IMR-90 (cell line): ENCODE results near the gene ENO3. TPM values are rescaled to one million over a fixed set of nuclear protein-coding genes. Genes with fewer than 3 reads are reported as not detected.

Experiments used
- ATAC-seq: fragments of 200-7000 bp; cut with Tn5 transposase; 2 replicates; pipeline ENCODE4 v1.9.1; 2020; ENCODE audit warnings: low read depth, mild to moderate bottlenecking, moderate library complexity
- BruUV-seq: library from RNA; stranded (reverse); fragments of 400-500 nt; replicated peaks from 2 replicates; lab custom pipeline; 2021; lab: Mats Ljungman, UMichigan
- CTCF ChIA-PET: fragments of 300-600 bp; formaldehyde crosslinking; extraction: SDS; loops from one replicate; lab custom pipeline; 2021; ENCODE audit warnings: antibody characterized with exemption; lab: Yijun Ruan, JAX
- POLR2A ChIA-PET: fragments of 300-600 bp; sonication (Branson Sonifier 250); formaldehyde crosslinking; loops from one replicate; lab custom pipeline; 2022; ENCODE audit warnings: antibody characterized with exemption; ENCODE audit not compliant: unreplicated experiment; lab: Charles Lee
- DNase-seq: peaks from one replicate; pipeline ENCODE4 v3.0.0; 2013
- H2AFZ ChIP-seq: replicated peaks from 2 replicates; pipeline ENCODE3; 2013; ENCODE audit warnings: low read length, mild to moderate bottlenecking; ENCODE audit not compliant: poor library complexity
- H2AK5ac ChIP-seq: 2 replicates; pipeline ENCODE4 v1.6.1; 2013; ENCODE audit warnings: low read depth, low read length, inconsistent platforms
- H2AK9ac ChIP-seq: replicated peaks from 2 replicates; pipeline ENCODE3; 2013; ENCODE audit warnings: mild to moderate bottlenecking, low read depth, low read length, moderate library complexity; ENCODE audit not compliant: poor library complexity
- H2BK120ac ChIP-seq: 2 replicates; pipeline ENCODE4 v1.6.1; 2013; ENCODE audit warnings: low read depth, low read length, inconsistent platforms
- H2BK15ac ChIP-seq: 3 replicates; pipeline ENCODE4 v1.6.1; 2013; ENCODE audit warnings: low read depth, low read length, inconsistent platforms
- H2BK20ac ChIP-seq: 2 replicates; pipeline ENCODE4 v1.6.1; 2013; ENCODE audit warnings: low read depth, mild to moderate bottlenecking, inconsistent platforms, low read length, moderate library complexity
- H2BK5ac ChIP-seq: 2 replicates; pipeline ENCODE4 v1.6.1; 2013; ENCODE audit warnings: mild to moderate bottlenecking, low read depth, low read length, inconsistent platforms; ENCODE audit not compliant: poor library complexity, severe bottlenecking
- H3K14ac ChIP-seq: replicated peaks from 2 replicates; pipeline ENCODE4 v1.6.1; 2013; ENCODE audit warnings: low read depth, low read length, inconsistent platforms
- H3K18ac ChIP-seq: 2 replicates; pipeline ENCODE4 v1.6.1; 2013; ENCODE audit warnings: low read depth, low read length, control low read depth
- H3K23ac ChIP-seq: 2 replicates; pipeline ENCODE4 v1.6.1; 2013; ENCODE audit warnings: low read depth, low read length, inconsistent platforms
- H3K27ac ChIP-seq: 2 replicates; pipeline ENCODE4 v1.5.1; 2013; ENCODE audit warnings: mild to moderate bottlenecking, control low read depth, low read length; ENCODE audit not compliant: insufficient read depth
- H3K27me3 ChIP-seq: 2 replicates; pipeline ENCODE4 v1.6.1; 2013; ENCODE audit warnings: low read length; ENCODE audit not compliant: control insufficient read depth, insufficient read depth
- H3K36me3 ChIP-seq: 2 replicates; pipeline ENCODE4 v1.6.1; 2013; ENCODE audit warnings: low read length, mixed read lengths; ENCODE audit not compliant: control insufficient read depth, insufficient read depth
- H3K4ac ChIP-seq: 2 replicates; pipeline ENCODE4 v1.6.1; 2013; ENCODE audit warnings: low read depth, low read length, inconsistent platforms
- H3K4me1 ChIP-seq: 2 replicates; pipeline ENCODE4 v1.6.1; 2013; ENCODE audit warnings: low read length, mixed read lengths; ENCODE audit not compliant: control insufficient read depth, insufficient read depth
- H3K4me2 ChIP-seq: 2 replicates; pipeline ENCODE4 v1.6.1; 2013; ENCODE audit warnings: low read depth, mild to moderate bottlenecking, control low read depth, low read length, moderate library complexity
- H3K4me3 ChIP-seq: 2 replicates; pipeline ENCODE4 v1.5.1; 2013; ENCODE audit warnings: low read depth, mild to moderate bottlenecking, control low read depth, low read length, moderate library complexity; ENCODE audit not compliant: insufficient read depth
- H3K56ac ChIP-seq: 2 replicates; pipeline ENCODE4 v1.6.1; 2013; ENCODE audit warnings: low read length, inconsistent platforms; ENCODE audit not compliant: insufficient read depth; ENCODE audit errors: extremely low read depth
- H3K79me1 ChIP-seq, 2 experiments: 2 replicates each; pipeline ENCODE4 v1.6.1; 2013; ENCODE audit warnings: low read length in 2 of 2, inconsistent platforms in 1 of 2, low read depth in 1 of 2
- H3K9ac ChIP-seq: 2 replicates; pipeline ENCODE4 v1.6.1; 2013; ENCODE audit warnings: low read depth, low read length, control low read depth
- H3K9me1 ChIP-seq: 2 replicates; pipeline ENCODE4 v1.6.1; 2013; ENCODE audit warnings: low read length, inconsistent platforms; ENCODE audit not compliant: insufficient read depth
- H3K9me3 ChIP-seq: 2 replicates; pipeline ENCODE4 v1.6.1; 2013; ENCODE audit warnings: low read length; ENCODE audit not compliant: control insufficient read depth, insufficient read depth
- H4K20me1 ChIP-seq: 2 replicates; pipeline ENCODE4 v1.6.1; 2013; ENCODE audit warnings: low read length, inconsistent platforms; ENCODE audit not compliant: insufficient read depth
- H4K5ac ChIP-seq: 2 replicates; pipeline ENCODE4 v1.6.1; 2013; ENCODE audit warnings: mild to moderate bottlenecking, low read depth, low read length, control low read depth
- H4K8ac ChIP-seq, 2 experiments: 2 replicates each; pipeline ENCODE4 v1.6.1; 2013; ENCODE audit warnings: low read depth in 2 of 2, low read length in 2 of 2, control low read depth in 1 of 2, inconsistent platforms in 1 of 2
- H4K91ac ChIP-seq: 2 replicates; pipeline ENCODE4 v1.6.1; 2013; ENCODE audit warnings: low read depth, low read length, inconsistent platforms; ENCODE audit not compliant: insufficient read depth
- MAZ ChIP-seq: IDR thresholded peaks from 2 replicates; pipeline ENCODE4 v1.6.1; 2012; ENCODE audit warnings: low read depth, mild to moderate bottlenecking, low read length, improper control_type of control experiment, moderate library complexity, borderline replicate concordance
- WGBS, 2 experiments: methylation state at CpG; one replicate each; pipeline versions ENCODE4 v1.1.5 to v1.1.7; 2013; ENCODE audit warnings: missing lambda C conversion rate in 2 of 2; ENCODE audit not compliant: insufficient read length in 1 of 2; ENCODE audit errors: extremely low coverage in 2 of 2; 5-methylcytosine and 5-hydroxymethylcytosine counted together
- dilution Hi-C: fragments of 300-500 bp; cut with HindIII; formaldehyde crosslinking; loops from one replicate; pipeline ENCODE4 v1.14.3; 2018; ENCODE audit warnings: low sequenced_read_pairs; ENCODE audit not compliant: unreplicated experiment
- in situ Hi-C: fragments of 300-500 bp; cut with MboI; formaldehyde crosslinking; loops from 3 replicates; pipeline ENCODE4 v1.14.3; 2019; ENCODE audit warnings: low sequenced_read_pairs, inconsistent platforms, mixed read lengths
- intact Hi-C: fragments of 100-400 bp; cut with micrococcal nuclease; formaldehyde crosslinking; loops from 2 replicates; pipeline ENCODE4 v1.10.0; 2022
- polyA plus RNA-seq, 3 experiments: library from polyadenylated mRNA; depleted of rRNA; stranded (reverse); fragments of >200 nt; gene quantifications; 2 replicates each; pipeline ENCODE4 v1.2.3, GENCODE V29; 2012; ENCODE audit warnings: low replicate concordance in 1 of 3
- total RNA-seq: library from RNA; depleted of rRNA; stranded (reverse); fragments of >200 nt; gene quantifications from 2 replicates; pipeline ENCODE4 v1.2.3, GENCODE V29; 2012

Gene ENO3
- total and polyA plus RNA-seq, 2 of the 4 experiments (the other 2 are of a cell fraction) = 1.4 to 5.1 TPM

- Histone ChIP-seq H3K4me1 (no peaks in the 10 kb centered on the region), H2AK9ac (no peak overlapping the region), H3K23ac (no peak overlapping the region), H3K9ac (no peak overlapping the region), H4K91ac (no peak overlapping the region), H3K4ac (no peak overlapping the region), H2BK5ac (no peak overlapping the region), H3K27ac (no peak overlapping the region), H3K9me3 (no peaks in the 10 kb centered on the region), H3K14ac (no peak overlapping the region), H3K4me2 (no peak overlapping the region), H2BK20ac (no peak overlapping the region), H4K20me1 (no peaks in the 10 kb centered on the region), H3K4me3 (no peak overlapping the region), H2AK5ac (no peak overlapping the region), H3K18ac (no peak overlapping the region), H3K27me3 (no peaks in the 10 kb centered on the region), H4K8ac (no peak overlapping the region), H3K36me3 (peaks cover 20% of the 10 kb centered on the region), H3K79me1 (peaks cover 3 to 21% of the 10 kb centered on the region in 2 experiments; a peak in 3 of 4 replicates), H3K56ac (no peak overlapping the region), H2AFZ (no peak overlapping the region), H4K5ac (no peak overlapping the region), H2BK15ac (no peak overlapping the region), H3K9me1 (0 out of 2 replicates have a peak, but pooled peaks cover 6% of the 10 kb centered on the region), H2BK120ac (no peak overlapping the region)
- intact Hi-C loops (no loop called here), dilution Hi-C loops (no loop called here), in situ Hi-C loops (no loop called here)
- ChIA-PET POLR2A (no interaction called here), CTCF (no interaction called here)
- ATAC-seq (no peak), DNase-seq (no peak)
- TSS peak; percentile 98 for BruUV-seq
- 81% methylated on average over 4 of the region's 18 CpGs; no CpG with 5 or more reads in 1 of the 2 experiments for WGBS, 2 experiments
- no peak for TF ChIP-seq MAZ
Observed at GRCh38 chr17:4959261-4959965, 8.5 kb downstream of the ENO3 start.
